Measurements from ENCODE around the gene TXN2.
A peak's percentile ranks its signal among the peaks of the same experiment; 100 is the strongest.

The TXN2 gene

GRCh38 chr22:36486619-36487384, 5.4 kb upstream of the TXN2 start:
- DNase-seq = peak; percentile 69

- no peak for DNase-seq
Measured at GRCh38 chr22:36480941-36481392, 473 bp downstream of the TXN2 start.

GRCh38 chr22:36478966-36479365, 2.5 kb downstream of the TXN2 start:
- DNase-seq = no peak

- DNase-seq = no peak
Measured at GRCh38 chr22:36475341-36475740, 6.1 kb downstream of the TXN2 start.

- no peak for DNase-seq
Measured at GRCh38 chr22:36472689-36473088, 8.8 kb downstream of the TXN2 start.

- DNase-seq = peak; percentile 48
Measured at GRCh38 chr22:36471341-36471821, 10.1 kb downstream of the TXN2 start.

GRCh38 chr22:36470994-36471331, 10.5 kb downstream of the TXN2 start:
- peak; percentile 58 for DNase-seq

GRCh38 chr22:36470162-36470993, 11.1 kb downstream of the TXN2 start:
- DNase-seq = peak; percentile 88

- no peak for DNase-seq
Measured at GRCh38 chr22:36469094-36469710, 12.2 kb downstream of the TXN2 start.

GRCh38 chr22:36467946-36468345, 13.5 kb downstream of the TXN2 start:
- peak; percentile 98 for DNase-seq

GRCh38 chr22:36467042-36467810, 14.2 kb downstream of the TXN2 start:
- peak; percentile 91 for DNase-seq

- DNase-seq = no peak
Measured at GRCh38 chr22:36466258-36466657, 15.2 kb downstream of the TXN2 start.

GRCh38 chr22:36465232-36466021, 16.0 kb downstream of the TXN2 start:
- peak; percentile 97 for DNase-seq

- DNase-seq = no peak
Measured at GRCh38 chr22:36464715-36465231, 16.7 kb downstream of the TXN2 start.

- no peak for DNase-seq
Measured at GRCh38 chr22:36463783-36464184, 17.7 kb downstream of the TXN2 start.

- peak; percentile 97 for DNase-seq
Measured at GRCh38 chr22:36461665-36462649, 19.5 kb downstream of the TXN2 start.

GRCh38 chr22:36460202-36460601, 21.2 kb downstream of the TXN2 start:
- DNase-seq = no peak

- peak; percentile 80 for DNase-seq
Measured at GRCh38 chr22:36457688-36458450, 23.6 kb downstream of the TXN2 start.

GRCh38 chr22:36456464-36456845, 25.0 kb downstream of the TXN2 start:
- no peak for DNase-seq
